GM12878 (cell line): ENCODE measurements around the gene SMG6.

Experiments
- EZH2 ChIP-seq: IDR thresholded peaks from 2 replicates; pipeline ENCODE4 v1.6.1; 2012; ENCODE audit warnings: low read depth, mild to moderate bottlenecking, control low read depth, inconsistent platforms, low read length, borderline replicate concordance; ENCODE audit not compliant: control insufficient read depth
- SUZ12 ChIP-seq: fragments of 200-600 bp; sonication (generic); IDR thresholded peaks from one replicate; pipeline ENCODE4 v1.6.1; 2018; ENCODE audit warnings: antibody characterized with exemption, mild to moderate bottlenecking; ENCODE audit not compliant: unreplicated experiment
- TBL1XR1 ChIP-seq: IDR thresholded peaks from 2 replicates; pipeline ENCODE4 v1.6.1; 2012; ENCODE audit warnings: low read depth, low read length, improper control_type of control experiment
- TF ChIP-seq, protein P1 (sequence below), 3 experiments: IDR thresholded peaks in 2 of 3; conservative IDR thresholded peaks in 1 of 3; 2 replicates each; pipeline ENCODE4 v1.5.1; 2011; ENCODE audit warnings: low read depth in 3 of 3, low read length in 3 of 3, mild to moderate bottlenecking in 3 of 3, control low read depth in 2 of 3, moderate library complexity in 2 of 3, inconsistent platforms in 1 of 3, mixed read lengths in 1 of 3; ENCODE audit not compliant: control insufficient read depth in 2 of 3, insufficient read depth in 1 of 3; ENCODE audit errors: extremely low read depth in 1 of 3

DNA sequence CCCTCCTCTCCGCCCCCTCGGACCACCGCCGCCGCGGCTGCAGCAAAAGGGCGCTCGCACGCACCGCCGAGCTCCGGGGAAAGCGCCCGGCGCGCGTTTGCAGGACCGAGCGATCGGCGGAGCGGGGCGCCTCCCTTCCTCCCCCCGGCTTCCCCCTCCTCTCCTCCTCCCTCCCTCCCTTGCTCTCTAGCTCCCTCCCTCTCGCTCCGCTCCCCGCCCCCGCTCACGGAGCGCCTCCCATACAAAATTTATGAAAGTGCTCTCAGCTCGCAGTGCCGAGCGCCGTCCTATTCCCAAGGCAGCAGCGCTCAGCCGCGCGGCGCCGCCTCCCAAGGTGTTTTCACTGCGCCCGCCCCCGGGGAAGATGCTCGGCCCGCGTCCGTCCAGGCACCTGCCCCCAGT is 278.4 kb downstream of the SMG6 start, which contains the start of gene RTN4RL1:
- TF ChIP-seq EZH2 (no peak), SUZ12 (no peak), TBL1XR1 (no peak)
- TF ChIP-seq, protein P1, sequence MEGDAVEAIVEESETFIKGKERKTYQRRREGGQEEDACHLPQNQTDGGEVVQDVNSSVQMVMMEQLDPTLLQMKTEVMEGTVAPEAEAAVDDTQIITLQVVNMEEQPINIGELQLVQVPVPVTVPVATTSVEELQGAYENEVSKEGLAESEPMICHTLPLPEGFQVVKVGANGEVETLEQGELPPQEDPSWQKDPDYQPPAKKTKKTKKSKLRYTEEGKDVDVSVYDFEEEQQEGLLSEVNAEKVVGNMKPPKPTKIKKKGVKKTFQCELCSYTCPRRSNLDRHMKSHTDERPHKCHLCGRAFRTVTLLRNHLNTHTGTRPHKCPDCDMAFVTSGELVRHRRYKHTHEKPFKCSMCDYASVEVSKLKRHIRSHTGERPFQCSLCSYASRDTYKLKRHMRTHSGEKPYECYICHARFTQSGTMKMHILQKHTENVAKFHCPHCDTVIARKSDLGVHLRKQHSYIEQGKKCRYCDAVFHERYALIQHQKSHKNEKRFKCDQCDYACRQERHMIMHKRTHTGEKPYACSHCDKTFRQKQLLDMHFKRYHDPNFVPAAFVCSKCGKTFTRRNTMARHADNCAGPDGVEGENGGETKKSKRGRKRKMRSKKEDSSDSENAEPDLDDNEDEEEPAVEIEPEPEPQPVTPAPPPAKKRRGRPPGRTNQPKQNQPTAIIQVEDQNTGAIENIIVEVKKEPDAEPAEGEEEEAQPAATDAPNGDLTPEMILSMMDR (IDR thresholded peaks at IDR 0.05 in 2 of 3, conservative IDR thresholded peaks at IDR 0.05 in 1 of 3; ENCODE audit: control insufficient read depth in 2 of 3, extremely low read depth in 1 of 3, insufficient read depth in 1 of 3, low read depth in 3 of 3, low read length in 3 of 3) = no peak
